Hepatic stellate cell (primary cell): ENCODE results near the gene DVL2.
A peak's percentile ranks its signal among the peaks of the same experiment; 100 is the strongest.

Experiments
- DNase-seq: peaks from one replicate; pipeline ENCODE4 v3.0.0; 2011; ENCODE audit warnings: low spot score

The DVL2 gene

DNA sequence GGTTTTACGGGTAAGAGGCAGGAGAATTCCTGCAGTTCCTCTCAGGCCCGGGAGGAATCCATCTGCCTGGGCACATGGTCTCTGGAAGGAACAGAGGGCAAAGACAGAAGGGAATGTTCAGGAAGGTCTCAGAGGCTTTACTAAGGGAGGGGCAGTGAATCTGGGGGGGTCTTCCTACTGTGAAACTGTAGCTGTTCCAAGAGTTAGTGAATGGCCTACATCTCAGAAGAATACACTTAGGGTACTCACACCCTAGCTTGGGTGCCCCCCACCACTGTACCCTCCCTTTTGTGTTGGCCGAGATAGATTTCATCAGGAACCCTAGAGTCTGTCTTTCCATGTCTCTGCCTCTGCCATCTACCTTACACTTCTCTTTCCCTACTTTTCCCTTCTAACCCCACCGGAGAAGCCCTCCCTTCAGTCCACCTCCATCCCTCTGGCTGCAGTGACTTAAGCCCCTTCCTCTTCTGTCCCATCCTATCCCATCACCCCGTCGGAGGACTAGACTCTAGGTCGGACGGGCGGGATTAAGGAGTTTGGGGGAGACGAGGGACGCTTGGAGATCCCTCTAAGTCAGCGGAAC is 15.0 kb downstream of the DVL2 start:
- no peak for DNase-seq

DNA sequence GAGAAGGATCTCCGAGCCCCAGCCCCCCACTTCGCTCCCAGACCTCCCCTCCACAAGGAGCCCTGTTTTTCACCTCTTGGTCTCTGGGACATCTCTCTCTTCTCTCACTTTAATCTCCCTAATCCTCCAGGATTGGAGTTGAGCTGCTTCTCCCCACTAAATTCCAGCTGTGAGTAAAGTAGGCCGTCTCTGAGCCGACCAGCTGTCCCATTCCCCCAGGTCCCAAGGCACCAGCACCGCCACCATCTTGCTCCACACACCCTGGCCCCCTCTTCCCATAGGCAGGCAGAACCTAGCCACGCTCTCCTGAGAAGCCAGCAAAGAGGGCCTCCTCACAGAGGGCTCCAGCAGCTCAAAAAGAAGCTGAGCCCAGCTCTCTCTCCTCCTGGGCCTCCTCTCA is 15.6 kb downstream of the DVL2 start:
- DNase-seq, result no peak

DNA sequence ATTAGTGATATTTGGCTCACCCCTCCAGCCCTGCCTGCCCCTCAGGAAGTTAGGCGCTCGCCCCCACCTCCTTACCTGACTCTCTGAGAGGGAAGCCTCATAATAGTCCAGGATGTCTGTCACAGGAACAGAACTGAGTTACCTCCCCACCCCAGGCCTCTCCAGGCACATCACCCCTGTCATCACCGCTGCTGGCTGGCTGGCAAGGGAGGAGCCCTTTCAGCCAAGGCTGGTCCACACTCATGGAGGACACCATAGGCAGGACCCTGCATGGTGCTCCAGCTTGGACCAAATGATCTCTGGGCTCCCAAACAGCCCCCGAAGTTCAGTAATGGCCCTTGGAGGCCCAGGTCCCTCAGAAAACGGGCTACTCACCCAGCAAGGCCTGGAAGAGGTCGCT is 16.2 kb downstream of the DVL2 start:
- no peak for DNase-seq

DNA sequence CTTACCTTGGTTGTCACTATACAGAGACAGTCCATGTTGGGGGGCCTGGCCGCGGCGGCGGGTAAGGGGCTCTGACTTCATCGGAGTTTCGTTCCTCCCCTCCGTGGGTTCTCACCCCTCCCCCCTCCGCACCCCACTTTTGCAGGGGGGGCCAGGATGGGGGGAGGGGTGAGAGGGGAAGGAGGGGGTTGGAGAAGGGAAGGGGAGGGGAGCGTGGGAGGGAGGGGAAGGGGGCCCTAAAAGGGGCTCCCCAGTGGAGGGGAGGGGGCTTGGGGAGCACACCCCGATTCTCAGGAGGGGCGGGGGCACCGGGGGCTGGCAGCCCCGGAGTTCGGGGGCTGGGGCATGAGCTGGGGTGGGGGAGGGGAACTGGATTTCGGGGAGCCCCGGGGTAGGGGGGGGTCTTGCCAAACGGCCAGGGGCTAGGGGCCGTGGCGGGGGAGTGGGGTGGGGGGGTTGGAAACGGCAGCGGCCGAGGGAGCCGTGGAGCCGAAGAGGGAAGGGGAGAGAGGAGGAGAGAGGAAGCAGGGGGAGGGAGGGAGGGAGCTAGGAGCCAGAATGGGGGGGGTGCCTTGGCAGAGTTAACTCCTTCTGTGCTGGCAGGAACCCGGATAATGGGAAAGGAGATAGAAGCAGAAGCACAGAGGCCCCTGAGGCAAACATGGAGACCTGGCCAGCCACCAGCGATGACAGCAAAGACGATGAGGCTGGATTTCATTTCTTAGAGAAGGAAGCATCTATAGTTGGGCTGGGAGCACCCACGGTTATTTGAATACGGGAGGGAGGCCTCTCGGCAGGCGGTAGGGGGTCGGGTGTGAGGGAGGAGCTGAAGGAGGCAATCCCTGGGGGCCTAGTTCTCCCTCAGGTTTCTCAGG is 17.0 kb downstream of the DVL2 start:
- DNase-seq, result peak; percentile 85

DNA sequence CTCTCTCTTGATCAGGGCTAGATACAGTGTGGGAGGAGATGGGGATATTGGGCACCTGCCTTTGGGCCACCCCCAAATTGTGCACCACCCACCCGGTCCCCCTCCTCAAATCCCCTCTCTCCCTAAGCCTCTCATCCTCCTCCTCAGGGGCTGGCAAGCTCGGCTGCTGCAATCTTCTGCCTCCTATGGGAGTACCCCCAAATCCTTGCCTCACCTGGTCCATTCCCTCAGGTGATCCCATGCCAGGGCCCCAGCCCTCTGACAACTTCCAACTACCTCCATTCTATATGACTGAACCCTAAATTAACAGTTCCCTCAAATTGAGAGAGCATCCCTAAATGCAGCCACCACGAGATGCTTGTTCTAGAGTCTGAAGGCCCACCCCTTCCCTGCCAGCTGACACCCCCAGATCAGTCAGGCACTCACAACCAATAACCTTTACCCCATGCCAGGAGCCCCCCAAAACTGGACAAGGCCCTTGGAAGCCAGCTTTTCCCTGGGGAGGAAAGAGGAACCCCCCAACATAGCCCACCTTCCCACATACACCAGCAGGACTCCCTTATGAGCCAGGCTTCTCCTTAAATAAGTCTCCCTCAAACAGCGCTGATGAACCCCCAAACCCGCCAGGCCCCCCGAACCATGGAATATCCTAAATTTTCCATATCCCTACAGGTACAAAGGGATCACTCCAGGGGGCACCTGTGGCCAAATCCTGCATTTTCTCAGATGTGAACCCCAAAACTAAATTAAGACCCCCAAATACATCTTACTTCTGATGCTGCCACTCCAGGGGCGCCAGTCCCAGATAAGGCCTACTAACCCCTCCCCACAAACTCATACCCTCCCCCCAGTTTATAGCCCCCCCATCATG is 17.8 kb downstream of the DVL2 start:
- no peak for DNase-seq

DNA sequence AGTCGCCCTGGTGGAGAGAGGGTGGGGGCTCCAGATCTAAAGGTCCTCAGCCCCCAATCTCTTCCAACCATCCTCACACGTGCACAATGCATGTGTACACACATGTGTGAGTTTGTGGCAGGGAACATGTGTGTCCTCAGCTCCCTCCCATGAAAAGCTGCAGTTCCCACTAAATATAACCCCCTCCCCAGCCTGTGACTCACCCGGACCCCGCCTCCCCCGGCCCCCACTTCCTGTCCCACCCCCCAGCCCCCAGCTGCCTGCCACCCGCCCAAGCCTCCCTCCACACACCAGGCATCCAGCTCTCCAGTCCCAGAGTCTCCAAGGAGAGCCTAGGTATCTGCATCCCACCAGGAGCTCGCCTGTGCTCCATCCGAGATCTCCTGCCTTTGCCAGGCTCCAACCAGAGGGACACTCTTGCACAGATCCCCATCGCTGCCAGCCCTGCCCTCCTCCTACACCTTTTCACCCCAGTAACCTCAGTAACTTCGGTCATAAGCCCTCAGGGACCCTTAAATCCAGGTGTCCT is 18.6 kb downstream of the DVL2 start:
- DNase-seq, result peak; percentile 58

DNA sequence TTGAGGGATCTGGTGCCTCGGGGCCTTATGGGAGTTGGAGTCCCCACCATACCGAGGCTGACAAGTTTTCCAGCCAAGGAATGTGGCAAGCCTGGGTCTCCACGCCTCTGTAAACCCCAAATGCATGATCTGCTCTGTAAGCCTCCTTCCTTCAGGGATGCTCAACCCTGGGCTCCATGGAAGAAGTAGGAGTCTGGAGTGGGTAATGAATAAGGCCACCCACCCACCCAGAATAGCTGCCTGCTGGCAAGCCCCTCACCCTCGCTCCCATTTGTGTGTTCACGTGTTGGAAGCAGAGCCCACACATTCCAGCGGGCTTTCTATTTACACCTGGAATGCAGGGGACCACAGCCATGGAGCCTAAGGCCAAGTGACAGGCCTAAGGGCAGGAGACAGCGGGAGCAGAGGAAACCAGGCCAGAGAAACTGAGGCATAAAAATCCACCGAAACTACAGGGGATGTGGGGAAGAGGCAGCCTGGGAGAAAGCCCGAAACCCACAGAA is 19.1 kb downstream of the DVL2 start:
- DNase-seq, result no peak

DNA sequence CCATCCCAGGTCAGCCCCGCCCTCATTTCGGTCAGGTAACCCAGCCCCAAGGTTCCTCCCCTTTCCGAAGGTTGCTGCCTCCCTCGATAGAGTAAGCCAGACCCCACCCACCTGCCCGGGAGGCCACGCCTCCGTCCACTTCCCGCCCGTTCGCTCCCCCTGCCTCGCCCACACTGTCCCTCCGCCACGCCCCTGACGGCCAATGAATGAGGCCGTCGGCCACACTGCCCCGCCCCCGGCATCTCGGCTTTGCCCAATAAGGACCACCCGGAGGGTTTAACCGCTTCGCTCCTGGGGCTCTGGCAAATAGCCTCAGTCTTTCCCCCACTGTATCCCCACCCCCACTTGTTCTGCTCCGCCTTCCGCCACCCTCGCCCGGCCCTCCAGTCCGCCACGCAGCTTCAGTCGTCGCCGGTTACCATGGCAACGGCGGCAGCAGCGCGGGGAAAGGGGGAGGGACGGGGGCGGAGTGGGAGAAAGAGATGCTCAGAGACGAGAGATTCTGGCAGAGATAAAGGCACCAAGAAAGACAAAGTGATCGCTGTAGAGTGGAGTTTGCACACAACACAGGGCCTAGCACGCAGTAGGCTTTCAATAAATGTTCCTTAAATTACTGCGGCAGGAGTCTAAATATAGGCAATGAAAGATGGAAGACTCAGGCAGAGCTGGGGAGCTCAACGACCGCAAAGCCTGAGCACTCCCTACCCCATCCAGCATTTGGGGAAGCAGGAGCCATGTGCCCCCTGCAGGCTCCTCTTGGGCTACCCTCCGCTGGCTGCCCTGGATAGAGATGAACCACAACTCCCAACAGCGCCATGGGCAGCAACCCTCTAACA is 19.8 kb downstream of the DVL2 start:
- peak; percentile 98 for DNase-seq

DNA sequence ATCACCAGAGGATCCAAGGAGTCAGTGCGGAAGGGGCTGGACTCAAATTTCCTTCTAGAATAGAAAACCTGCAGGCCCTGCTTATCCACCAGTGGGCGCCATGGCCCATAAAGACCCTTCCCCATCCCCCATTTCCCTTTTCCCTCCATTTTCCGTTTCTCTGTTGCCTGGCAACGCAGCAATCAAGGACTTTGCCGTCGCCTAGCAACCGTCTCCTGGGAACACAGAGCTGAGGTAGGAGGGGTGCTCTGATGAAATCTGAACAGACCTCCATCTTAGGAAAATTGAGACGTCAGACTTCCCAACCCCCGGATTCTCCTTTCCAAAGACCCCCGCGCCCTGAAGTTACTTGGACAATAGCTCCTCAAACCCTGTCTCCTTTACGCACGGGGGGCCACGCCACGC is 20.4 kb downstream of the DVL2 start:
- DNase-seq, result peak; percentile 74

DNA sequence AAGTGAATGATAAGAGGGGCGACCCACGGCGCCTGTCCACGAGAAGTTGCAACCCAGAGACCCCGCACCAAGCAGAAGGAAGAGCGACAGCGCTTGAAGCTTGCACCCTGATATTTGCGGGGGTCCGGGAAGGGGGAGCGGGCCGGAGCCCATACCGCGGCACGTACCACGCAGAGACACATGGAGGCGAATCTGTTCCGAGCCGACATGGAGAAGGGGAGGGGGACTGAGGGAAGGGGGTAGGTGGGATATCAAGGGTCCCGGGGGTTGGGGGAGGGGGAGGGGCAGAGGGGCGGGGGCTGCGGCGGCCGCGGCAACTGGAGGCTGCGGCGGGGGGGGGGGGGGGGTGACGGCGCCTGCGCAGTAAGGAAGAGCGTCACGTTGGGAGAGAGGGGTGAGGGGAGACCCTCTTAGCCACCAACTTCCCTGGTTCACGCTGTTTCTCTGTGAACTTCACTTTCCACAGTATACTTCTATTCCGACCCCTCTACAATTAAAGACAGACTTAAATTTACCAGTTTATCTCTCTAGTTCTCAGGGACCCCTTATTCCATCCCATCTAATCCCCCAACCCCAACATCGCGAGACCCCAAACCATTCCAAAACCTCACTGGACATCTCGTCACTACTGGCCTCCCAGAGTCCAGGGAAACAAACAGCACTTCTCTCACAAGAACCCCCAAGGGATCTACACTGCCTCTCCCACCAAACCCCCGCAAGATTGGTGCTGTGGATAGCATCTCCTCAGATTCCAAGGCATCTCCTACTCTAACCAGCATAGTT is 22.6 kb downstream of the DVL2 start:
- no peak for DNase-seq

DNA sequence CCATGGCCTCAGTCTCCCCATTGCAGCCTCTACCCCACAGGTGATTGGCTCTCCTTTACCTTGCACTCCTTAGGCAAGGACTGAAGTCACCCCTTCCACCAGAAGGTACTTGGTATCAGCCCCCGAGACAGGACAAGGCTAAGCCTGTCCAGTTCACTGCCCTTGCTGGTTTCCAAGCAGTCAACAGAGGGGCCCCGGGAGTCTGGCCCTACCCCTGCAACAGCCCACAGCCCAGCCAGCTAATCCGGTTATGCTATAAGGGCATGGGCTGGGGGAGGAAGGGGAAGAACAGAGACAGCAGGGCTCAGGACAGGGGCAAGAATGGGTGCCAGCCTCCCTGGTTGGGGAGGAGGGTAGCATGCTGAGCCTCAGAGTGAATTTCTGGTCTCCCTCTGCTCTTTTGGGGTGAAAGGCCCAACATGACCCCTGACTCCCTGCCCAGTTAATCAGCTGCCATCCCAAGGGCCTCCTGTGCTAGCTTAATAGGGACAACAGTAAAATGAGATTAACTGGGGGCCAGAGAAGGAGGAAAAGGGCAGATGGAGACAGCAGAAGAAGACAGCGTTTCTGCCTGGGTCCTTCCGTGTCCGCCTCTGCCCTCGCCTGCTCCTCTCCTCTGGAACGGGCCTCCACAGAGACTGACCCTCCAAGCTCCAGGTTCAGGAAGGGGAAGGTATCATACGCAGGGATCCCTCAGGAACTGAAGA is 25.4 kb downstream of the DVL2 start:
- DNase-seq, result no peak

DNA sequence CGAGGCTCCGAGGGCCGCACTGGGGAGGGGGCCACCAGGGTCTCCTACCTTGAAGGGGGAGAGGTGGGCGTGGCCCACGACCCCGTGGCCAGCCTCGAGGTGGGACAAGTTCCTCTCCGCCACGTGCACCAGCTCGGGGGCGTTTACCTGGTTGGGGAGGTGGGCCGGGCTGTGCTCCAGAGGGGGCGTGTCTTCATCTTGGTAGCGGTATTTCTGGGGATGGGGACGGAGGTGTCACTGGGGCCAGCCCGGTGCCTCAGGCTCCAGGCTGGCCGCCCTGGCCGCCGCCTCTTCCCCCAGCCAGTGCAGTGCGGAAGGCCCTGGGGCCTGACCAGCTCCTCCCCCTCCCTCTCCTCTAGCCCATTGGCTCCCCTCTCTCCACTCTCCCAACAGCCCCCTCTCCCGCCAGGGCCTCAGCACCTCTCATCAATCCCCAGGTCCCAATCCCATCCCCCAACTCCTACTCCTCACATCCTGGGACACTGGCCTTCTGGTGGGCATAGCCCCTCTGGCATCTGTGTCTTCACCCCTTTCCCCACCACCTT is 26.2 kb downstream of the DVL2 start:
- DNase-seq, result no peak

DNA sequence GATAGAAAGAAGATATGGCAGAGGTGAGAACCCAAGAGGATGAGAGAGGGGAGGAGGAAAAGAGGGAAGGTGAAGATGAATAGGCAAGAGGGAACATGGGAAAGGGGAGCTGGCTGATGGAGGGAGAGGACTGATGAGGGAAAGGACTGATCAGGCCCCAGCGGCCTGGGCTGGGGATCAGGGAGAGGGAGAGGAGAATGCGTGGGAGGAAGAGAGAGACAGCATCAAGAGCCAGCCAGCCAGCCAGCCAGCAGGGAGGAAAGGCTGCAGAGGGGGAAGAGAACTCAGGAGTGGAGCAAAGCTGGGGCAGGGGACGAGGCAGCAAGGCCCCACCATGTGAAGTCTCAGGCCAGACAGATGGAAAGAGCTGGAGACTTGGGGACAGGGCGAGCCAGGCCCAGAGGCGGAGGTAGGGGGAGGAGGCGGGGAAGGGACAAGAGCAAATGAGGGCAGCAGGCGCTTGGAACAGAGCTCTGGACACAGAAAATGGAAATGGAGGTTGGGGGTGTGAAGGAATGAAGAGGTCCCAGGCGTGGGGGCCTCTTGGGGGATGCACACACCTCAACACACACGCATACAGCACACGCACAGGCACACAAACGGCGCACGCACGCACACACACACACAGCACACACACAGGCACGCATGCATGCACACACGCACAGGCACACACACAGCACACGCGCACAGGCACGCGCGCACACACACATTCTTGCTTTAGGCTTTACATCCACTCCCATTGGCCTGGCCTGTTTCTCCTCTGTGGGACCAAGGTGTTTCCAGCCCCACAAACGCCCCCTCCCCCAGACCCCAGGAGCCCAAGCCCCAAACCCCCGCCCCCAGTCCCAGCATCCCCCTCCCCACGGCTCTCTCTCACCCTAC is 27.0 kb downstream of the DVL2 start:
- peak; percentile 44 for DNase-seq

DNA sequence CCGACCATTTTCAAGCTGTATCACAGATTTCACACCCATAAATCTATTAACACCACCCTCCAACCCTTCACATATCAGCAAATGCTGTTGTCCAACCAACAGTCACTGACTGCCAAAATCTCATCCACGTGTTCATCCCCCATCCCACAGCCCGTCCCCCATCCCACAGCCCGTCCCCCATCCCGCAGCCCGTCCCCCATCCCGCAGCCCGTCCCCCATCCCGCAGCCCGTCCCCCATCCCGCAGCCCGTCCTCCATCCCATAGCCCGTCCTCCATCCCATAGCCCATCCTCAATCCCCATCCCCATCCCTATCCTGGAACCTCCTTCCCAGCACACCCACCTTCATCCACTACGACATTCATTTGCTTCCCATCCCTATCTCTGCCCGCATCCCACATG is 28.8 kb downstream of the DVL2 start:
- no peak for DNase-seq

DNA sequence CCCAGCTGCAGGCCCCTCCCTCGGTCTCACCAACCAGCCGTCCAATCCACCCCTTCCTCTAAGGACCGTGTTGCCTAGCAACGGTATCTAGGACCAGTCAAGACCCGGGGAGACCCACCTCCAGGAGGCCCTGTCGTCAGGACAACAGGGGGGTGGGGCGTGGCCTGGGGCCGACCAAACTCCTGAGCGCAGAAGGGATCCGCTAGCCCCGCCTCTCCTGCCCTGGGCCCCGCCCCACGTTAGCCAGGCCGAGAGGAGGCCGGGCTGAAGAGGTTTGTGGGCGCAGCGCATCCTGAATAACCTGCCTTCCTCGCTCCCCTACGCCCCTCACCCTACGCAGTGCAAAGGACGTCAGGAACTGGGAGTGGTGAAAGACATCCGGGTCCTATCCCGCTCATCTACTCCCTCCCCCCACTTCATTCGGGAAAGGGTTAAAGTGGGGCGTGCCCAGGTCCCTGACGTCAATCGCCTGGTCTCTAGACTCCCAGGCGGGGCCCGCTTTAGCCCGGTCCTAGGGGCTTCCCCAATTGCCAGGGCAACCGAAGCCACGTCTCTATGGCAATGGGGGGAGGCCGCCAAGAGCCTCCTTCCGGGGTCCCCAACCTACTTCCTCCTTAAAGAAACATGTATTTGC is 29.4 kb downstream of the DVL2 start:
- DNase-seq, result peak; percentile 92

DNA sequence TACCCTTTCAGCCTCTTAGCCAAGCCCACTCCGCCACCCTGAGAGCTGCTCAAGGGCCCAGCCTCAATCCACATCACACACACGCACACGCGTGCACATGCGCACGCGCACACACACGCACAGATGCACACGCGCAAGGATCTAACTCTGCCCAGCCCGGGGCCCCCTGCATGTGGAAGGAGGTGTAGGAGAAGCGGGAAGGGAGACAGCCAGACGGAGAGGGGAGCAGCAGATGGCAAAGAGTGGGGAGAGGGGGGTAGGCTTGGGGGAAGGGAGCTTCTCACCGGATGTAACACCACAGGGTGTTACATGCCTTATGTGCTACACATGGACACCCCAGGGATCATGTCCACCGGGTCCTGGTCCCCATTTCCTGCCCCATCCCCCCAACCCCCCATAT is 30.0 kb downstream of the DVL2 start:
- DNase-seq, result no peak

DNA sequence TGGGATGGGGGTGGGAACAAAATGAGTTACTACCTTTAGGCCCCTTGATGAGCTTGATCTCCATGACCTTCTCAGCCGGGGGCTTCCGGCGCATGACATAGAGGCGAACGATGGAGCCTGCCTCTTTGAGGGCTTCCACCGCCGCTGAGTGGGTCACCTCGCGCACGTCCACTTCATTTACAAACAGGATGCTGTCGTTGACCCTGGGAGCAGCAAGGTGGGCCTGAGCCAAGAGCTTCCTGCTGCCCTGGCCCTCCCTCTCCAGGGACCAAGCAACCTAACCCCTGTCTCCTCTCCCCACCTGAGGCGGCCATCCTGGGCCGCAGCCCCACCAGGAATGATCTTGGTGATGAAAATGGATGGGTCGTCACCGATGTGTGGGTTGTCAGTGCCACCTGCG is 30.9 kb downstream of the DVL2 start:
- no peak for DNase-seq
